T-helper 2 cell (primary cell): ENCODE measurements around the gene ADH5.
"Not testable (repeated sequence)": the region's sequence is repeated elsewhere in the genome, so short reads cannot be mapped to it uniquely, and the experiment has no call there.

Experiments
- DNase-seq, 5 experiments: peaks; one replicate each; pipeline versions ENCODE4 v3.0.0 to v3.0.0-alpha.2; 2012 to 2022
- total RNA-seq, 2 donors: gene quantifications; one replicate each; lab custom pipeline; 2026; lab: John Stamatoyannopoulos, UW

Gene ADH5
- total RNA-seq = 36.8 to 51.6 reads per million in 2 donors

GRCh38 chr4:99088481-99089365, at the start of gene ADH5:
TSS of gene ADH5 (minus strand) at chr4:99088788. CDS start at chr4:99088700, 88 bp downstream.
- peak; percentile 77 to 95 (median 87) for DNase-seq

- DNase-seq = no peak
These were observed 47.7 kb upstream of the ADH5 start for GRCh38 chr4:99136329-99136728.

- no peak for DNase-seq
These were observed 47.1 kb upstream of the ADH5 start for GRCh38 chr4:99135541-99136162.

- DNase-seq = no peak
These were observed 46.0 kb upstream of the ADH5 start for GRCh38 chr4:99134586-99134985.

GRCh38 chr4:99131378-99131777, 42.8 kb upstream of the ADH5 start:
- no peak for DNase-seq

GRCh38 chr4:99126376-99126775, 37.8 kb upstream of the ADH5 start:
- no peak for DNase-seq

- DNase-seq = no peak
These were observed 32.4 kb upstream of the ADH5 start for GRCh38 chr4:99121008-99121407.

- DNase-seq = no peak
These were observed 31.9 kb upstream of the ADH5 start for GRCh38 chr4:99120501-99120900.

- DNase-seq = peak in 1 of 5 experiments; percentile 24
These were observed 29.5 kb upstream of the ADH5 start for GRCh38 chr4:99117876-99118693.

- DNase-seq = not testable (repeated sequence)
These were observed 28.7 kb upstream of the ADH5 start for GRCh38 chr4:99117122-99117841.

GRCh38 chr4:99109286-99109685, 20.7 kb upstream of the ADH5 start:
- not testable (repeated sequence) for DNase-seq

GRCh38 chr4:99104153-99104552, 15.6 kb upstream of the ADH5 start:
- DNase-seq = no peak

GRCh38 chr4:99103166-99103565, 14.6 kb upstream of the ADH5 start:
- no peak for DNase-seq

GRCh38 chr4:99102634-99103033, 14.0 kb upstream of the ADH5 start:
- no peak for DNase-seq

- DNase-seq = no peak
These were observed 12.3 kb upstream of the ADH5 start for GRCh38 chr4:99100876-99101275.

- not testable (repeated sequence) for DNase-seq
These were observed 11.2 kb upstream of the ADH5 start for GRCh38 chr4:99099814-99100213.

- DNase-seq = no peak
These were observed 10.7 kb upstream of the ADH5 start for GRCh38 chr4:99099311-99099710.

GRCh38 chr4:99091841-99092240, 3.3 kb upstream of the ADH5 start:
- DNase-seq = not testable (repeated sequence)

GRCh38 chr4:99091216-99091575, 2.6 kb upstream of the ADH5 start:
- DNase-seq = no peak

- no peak for DNase-seq
These were observed 2.1 kb upstream of the ADH5 start for GRCh38 chr4:99090481-99091215.

- DNase-seq = peak in 1 of 5 experiments; percentile 44
These were observed 552 bp downstream of the ADH5 start for GRCh38 chr4:99088023-99088449.

- DNase-seq = no peak
These were observed 4.0 kb downstream of the ADH5 start for GRCh38 chr4:99084595-99084994.
